HTERT RPE-1 (cell line): Measurements from ENCODE around the gene DCAF10.
"Not testable (repeated sequence)": the region's sequence is repeated elsewhere in the genome, so short reads cannot be mapped to it uniquely, and the experiment has no call there.

Source experiments
- in situ Hi-C: fragments of 300-500 bp; cut with MboI; formaldehyde crosslinking; loops from 4 replicates; pipeline ENCODE4 v1.14.3; 2020; ENCODE audit warnings: low sequenced_read_pairs

The DCAF10 gene, protein sequence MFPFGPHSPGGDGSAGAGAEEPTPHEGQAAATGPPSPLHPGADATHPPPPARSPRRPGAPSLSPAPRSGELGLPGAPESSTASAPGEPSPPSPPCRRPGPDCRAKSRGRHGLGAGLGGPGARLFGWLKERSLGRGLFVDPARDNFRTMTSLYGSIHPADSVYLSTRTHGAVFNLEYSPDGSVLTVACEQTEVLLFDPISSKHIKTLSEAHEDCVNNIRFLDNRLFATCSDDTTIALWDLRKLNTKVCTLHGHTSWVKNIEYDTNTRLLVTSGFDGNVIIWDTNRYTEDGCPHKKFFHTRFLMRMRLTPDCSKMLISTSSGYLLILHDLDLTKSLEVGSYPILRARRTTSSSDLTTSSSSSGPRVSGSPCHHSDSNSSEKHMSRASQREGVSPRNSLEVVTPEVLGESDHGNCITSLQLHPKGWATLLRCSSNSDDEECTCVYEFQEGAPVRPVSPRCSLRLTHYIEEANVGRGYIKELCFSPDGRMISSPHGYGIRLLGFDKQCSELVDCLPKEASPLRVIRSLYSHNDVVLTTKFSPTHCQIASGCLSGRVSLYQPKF

DNA sequence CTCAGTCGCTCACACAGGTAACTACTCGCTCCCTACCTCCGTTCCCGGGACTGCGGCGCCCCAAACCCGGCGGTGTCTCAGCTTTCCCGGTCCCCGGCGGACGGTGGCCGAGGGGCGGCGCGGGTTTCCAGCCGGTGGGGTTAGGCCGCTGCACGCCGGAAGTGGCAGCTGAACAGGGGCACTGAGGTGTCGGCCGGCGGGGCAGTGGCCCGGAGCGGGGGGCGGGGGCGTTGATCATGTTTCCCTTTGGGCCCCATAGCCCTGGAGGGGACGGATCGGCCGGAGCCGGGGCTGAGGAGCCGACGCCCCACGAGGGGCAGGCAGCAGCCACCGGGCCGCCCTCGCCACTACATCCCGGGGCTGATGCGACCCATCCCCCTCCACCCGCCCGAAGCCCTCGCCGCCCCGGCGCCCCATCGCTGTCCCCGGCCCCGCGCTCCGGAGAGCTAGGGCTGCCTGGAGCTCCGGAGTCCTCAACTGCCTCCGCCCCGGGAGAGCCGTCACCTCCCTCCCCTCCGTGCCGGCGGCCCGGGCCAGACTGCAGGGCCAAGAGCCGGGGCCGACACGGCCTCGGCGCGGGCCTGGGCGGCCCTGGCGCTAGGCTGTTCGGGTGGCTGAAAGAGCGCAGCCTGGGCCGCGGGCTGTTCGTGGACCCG, at the start of gene DCAF10:
TSS of gene DCAF10 (plus strand) at position 167 of the 656 bp plus-strand sequence. CDS start at position 237, 70 bp downstream.
- in situ Hi-C loops, result no loop called here

DNA sequence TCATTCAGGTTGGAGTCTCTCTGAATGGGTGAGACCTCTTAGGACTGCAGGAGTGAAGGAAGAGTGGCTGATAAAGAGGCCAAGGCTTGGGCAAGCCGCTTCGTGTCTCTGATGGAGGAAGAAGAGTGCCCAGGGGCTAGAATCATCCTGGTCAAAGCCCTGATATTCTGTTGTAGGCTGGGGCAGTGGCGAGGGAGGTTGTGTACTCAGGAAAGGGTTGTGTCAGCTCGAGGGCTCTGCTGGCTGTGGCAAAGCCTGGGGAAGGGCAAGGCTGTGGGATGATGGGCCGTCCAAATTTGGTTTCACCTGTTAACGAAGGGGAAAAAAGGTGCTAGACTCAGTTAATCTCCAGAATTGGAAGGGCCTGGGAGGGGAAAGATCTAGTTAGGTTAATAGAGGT, 49.4 kb upstream of the DCAF10 start:
- in situ Hi-C loops, result no loop called here

DNA sequence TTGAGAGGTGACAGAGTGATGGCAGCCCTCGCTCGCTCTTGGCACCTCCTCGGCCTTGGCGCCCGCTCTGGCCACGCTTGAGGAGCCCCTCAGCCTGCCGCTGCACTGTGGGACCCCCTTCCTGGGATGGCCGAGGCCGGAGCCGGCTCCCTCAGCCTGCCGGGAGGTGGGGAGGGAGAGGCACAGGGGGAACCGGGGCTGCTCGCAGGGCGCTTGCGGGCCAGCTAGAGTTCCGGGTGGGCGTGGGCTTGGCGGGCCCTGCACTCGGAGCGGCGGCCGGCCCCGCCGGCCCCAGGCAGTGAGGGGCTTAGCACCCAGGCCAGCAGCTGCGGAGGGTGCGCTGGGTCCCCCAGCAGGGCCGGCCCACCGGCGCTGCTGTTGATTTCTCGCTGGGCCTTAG, 48.9 kb upstream of the DCAF10 start:
- in situ Hi-C loops, result not testable (repeated sequence)

DNA sequence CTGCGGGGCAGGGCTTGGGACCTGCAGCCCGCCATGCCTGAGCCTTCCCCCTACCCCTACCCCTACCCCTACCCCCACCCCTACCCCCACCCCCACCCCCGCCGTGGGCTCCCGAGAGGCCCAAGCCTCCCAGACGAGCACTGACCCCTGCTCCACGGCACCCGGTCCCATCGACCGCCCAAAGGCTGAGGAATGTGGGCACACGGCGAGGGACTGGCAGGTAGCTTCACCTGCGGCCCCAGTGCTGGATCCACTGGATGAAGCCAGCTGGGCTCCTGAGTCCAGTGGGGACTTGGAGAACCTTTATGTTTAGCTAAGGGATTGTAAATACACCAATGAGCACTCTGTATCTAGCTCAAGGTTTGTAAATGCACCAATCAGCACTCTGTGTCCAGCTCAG, 48.5 kb upstream of the DCAF10 start:
- in situ Hi-C loops, result not testable (repeated sequence)

DNA sequence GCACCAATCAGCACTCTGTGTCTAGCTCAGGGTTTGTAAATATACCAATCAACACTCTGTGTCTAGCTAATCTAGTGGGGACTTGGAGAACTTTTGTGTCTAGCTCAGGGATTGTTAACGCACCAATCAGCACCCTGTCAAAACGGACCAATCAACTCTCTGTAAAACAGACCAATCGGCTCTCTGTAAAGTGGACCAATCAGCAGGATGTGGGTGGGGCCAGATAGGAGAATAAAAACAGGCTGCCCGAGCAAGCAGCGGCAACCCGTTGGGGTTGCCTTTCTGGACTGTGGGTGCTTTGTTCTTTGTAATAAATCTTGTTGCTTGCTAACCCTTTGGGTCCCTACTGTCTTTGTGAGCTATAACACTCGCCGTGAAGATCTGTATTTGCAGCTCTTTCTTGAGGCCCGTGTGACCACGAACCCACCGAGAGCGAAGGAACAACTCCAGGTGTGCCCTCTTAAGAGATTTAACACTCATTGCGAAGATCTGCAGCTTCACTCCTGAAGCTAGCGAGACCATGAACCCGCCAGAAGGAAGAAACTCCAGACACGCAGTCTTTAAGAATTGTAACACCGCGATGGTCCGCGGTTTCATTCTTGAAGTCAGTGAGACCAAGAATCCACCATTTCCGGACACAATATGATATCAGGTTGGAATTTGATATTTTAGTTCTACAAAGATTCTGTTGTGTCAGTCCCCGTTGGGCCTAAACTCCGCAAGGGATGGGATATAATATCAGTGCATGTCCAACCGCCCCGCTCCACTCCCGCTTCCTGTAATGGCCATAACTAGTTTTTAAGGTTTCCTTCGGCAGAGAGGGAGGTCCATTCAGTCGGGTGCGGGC, 47.7 kb upstream of the DCAF10 start:
- in situ Hi-C loops, result no loop called here

DNA sequence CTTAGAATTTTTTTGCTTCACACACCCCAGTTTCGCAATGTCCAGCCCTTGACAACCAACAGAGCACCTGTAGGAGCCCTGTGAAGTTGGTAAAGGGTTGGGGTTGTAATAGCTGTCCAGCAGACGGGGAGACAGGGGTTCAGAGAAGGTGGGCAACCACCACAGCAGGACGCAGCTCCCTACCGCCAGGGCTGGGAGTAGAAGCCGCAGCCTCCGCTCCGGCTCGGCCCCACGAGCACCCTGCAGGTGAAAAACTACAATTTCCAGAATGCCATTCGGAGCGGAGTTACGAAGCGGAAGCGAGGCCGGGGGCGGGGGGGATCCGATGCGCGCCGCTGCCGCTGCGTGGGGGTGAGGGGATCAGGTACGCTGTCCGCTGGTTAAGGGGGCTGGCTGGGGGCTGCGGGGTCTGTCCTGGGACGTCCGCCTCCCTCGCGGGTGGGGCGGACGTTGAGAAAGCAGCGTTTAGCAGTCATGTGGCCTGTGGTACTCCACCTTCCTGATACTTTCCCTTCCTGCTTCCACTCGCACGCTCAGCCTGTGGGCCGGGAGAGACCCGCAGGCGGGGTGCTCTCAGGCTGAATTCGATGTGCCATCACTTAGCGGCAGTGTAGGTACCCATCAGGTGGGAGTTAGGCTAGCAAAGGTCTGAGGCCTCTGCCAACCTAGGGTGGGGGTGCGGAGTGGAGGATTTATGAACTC, 47.0 kb upstream of the DCAF10 start, which contains the start of gene TRMT10B:
TSS of gene TRMT10B (plus strand) at position 317 of the 702 bp plus-strand sequence. CDS start 8,127 bp downstream, outside the sequence.
- in situ Hi-C loops, result no loop called here

DNA sequence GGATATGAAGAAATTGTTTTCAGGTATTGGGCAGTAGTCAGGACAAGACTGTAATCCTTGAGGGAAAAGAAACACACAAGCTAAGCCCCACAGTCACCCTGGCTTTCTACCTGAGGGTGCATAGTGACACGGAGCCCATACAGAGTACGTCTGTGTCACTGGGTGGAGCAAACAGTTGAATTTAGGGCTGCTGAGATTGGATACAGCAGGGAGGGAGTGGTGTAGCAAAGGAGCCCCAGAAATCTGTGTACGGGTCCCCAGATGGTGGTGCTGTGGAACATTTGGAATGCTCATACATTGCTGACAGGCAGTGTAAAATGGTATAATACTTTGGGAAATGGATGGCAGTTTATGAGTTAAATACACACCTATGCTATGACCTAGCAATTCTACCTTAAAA, 41.9 kb upstream of the DCAF10 start:
- in situ Hi-C loops, result no loop called here

DNA sequence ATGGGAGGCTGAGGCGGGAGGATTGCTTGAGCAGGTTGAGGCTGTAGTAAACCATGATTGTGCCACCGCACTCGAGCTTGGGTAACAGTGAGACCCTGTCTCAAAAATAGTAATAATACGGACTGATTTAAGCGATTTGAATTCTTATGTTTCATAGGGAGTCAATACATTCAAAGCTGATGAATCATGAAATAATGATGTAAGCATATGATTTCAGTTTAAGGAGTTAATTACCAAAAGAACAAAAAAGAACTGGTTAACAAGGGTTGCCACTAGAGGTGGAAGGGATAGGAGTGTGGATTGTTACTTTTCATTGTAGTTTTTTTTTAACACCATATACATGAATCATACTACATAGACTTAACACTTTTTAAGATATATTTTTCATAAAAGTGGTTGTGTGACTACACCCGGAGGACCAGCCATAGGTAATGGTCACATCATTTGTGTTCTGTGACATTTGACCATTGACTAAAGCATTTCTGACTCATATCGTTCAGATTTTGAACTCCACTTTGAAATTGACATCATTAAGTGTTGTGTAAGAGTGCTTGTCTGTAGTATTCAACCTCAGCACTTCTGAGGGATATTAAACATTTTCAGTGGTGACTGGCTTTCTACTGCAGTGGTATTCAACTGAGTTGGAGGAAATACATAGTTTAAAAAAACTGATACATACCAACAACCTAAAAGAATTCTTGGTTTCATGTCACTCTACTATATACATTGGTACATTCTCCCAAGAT, 40.0 kb upstream of the DCAF10 start:
- in situ Hi-C loops, result no loop called here

DNA sequence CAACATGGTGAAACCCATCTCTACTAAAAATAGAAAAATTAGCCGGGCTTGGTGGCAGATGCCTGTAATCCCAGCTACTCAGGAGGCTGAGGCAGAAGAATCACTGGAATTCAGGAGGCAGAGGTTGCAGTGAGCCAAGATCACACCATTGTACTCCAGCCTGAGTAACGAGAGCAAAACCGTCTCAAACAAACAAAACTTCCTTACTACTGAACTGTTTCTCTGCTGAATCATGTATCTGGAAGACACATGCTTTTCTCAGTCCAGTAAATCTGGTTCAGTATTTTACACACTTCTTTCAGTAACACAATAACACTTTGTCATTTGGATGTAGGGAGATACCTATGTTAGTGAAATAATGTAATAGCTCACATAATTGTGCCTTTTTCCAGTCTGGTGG, 39.1 kb upstream of the DCAF10 start:
- in situ Hi-C loops, result no loop called here

DNA sequence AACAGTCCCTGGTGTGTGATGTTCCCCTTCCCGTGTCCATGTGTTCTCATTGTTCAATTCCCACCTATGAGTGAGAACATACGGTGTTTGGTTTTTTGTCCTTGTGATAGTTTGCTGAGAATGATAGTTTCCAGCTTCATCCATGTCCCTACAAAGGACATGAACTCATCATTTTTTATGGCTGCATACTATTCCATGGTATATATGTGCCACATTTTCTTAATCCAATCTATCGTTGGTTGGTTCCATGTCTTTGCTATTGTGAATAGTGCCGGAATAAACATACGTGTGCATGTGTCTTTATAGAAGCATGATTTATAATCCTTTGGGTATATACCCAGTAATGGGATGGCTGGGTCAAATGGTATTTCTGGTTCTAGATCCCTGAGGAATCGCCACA, 35.3 kb upstream of the DCAF10 start:
- in situ Hi-C loops, result not testable (repeated sequence)

DNA sequence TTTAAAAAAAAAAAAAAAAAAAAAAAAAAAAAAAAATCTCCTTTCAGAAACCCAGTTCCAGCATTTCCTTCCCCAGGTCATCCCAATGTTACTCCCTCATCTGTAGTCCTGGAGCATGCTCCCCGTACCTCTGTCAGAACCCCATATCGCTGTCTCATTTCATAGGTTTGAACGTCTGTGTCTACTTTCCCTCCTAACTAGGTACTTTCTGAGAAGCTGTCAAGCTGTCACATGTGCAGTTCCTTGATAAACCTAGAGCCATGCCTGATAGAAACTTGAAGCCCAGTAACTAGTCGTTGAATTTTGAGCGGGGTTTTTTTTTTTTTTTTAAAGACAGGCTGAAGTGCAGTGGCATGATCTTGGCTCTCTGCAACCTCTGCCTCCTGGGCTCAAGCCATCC, 31.3 kb upstream of the DCAF10 start:
- in situ Hi-C loops, result no loop called here

DNA sequence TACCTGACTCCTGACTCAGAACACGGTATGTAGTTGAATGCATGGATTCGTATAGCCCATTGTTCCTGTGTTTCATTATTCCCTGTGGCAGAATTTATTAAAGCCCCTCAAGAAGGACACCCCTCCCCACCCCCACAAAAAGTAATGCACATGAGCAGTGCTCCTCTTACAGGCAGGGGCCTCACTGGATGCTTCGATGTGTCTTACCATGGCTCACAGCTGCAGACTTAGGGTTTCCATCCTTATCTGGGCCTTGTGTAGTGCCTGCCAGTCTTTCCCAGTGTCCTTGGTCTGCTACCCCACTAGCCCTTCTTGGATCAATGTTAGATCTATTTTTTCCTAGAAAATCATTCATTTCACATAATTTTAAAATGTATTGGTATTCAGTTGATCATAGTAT, 30.6 kb upstream of the DCAF10 start:
- in situ Hi-C loops, result no loop called here

DNA sequence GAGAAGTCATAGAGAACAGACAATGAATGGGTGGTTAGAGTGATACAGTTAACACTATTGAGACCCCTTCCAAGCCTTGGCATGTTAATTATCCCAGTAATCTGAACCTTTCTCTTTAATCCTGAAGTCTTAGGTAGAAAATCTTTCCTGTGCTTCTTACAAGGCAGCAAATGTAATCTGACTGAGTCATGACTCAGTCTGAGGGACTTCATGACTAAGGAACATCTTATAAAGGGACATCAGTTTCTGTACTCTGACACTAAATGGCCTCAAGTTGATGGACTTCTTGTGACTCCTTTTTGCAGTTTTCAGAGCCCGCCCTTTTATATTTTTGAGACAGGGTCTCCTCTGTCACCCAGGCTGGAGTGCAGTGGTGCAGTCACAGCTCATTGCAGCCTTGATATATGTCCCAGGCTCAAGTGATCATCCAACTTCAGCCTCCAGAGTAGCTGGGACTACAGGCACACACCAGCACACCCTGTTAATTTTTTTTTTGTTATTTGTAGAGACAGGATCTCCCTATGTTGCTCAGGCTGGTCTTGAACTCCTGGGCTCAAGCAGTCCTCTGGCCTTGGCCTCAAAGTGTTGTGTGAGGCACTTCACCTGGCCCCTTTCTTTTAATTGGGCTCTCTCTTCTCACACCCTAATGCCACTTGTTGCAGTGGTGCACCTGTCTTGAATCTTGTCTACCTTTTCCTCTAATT, 25.2 kb upstream of the DCAF10 start:
- in situ Hi-C loops, result no loop called here

DNA sequence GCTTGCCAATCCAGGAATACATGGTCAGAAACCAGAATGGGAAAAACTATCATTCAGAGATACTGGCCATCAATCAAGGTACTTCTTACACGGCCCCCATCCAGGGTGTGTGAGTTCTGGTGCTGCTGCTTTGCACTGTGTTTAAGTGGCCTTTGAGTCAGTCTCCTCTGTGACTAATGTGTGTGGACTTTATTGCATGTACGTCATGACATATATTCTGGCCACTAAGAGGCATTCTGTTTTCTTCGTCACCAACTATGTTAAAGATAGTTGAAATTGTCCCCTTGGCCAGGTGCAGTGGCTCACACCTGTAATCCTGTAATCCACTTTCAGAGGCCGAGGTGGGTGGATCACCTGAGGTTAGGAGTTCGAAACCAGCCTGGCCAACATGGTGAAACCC, 24.3 kb upstream of the DCAF10 start:
- in situ Hi-C loops, result no loop called here

DNA sequence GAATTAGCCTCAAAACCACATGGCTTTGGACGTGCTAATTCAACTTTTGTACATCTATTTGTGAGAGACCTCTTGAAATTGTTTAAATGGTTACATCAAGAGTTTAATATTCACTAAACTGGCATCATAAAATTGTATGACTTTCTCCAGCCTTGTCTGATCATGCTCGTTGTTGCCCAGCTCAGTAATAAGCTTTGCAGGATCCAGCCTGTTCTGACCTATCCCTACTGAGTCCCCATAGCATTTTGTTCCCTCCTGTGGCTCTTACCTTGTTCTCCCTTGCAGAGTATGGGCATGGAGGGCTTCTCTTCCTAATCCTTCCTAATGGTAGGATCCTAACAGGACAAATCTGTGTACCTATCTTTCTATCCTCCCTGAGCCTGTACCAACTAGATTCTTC, 22.1 kb upstream of the DCAF10 start:
- in situ Hi-C loops, result no loop called here

DNA sequence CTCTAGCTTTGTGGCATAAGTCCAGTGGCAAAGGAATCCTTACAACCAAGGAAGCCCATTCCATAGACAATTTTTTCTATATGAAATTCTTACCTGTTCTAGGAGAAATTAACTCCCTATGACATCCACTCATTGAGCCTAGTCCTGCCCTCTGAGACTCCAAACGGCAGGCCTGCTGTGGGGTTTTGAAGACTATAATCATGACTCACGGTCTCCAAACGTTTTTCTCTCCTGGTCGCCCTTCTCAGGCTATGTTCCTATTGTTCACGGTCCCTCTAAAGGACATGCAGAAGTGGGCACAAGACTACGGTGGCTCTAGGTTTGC, 16.3 kb upstream of the DCAF10 start:
- in situ Hi-C loops, result no loop called here

DNA sequence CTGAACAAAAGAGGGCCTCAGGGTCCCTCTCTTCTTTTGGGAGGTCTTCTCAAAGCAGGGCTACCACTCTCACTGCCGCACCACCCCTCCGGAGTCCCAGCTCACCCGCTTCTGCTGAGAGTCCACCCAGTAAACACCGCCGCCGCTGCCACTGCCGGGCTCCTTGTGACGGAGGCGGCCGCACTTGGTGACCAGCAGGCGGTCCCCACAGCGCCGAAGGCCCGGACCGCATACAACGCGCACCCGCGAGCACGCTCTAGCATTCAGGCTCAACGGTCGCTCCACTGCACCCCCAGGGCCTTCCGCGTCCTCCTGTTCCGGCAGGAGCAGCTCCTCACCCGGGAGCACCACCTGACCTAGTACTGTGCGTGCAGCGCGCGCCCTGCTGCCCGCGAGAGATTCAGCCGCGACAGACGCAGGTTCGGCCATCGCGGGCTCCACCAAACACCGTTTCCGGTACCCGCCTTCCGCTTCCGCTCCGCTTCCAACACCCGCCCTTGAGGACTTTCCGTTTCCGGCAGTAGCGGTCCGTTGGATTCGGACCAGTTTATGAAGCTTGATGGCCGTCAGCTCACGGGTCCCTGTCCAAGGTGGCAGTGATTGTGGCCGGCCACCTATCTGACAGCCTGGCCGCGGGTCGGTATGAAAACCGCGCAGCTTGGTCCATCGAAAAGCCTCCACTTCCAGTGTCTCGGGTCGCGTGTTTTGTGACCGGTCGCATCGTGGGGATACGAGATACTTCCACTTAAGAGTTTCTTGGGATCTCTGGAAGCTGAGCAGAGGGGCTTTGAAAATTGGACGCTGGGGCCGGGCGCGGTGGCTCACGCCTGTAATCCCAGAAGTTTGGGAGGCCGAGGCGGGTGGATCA, 15.7 kb upstream of the DCAF10 start, which contains the start of gene EXOSC3:
TSS of gene EXOSC3 (minus strand) at position 449 of the 868 bp plus-strand sequence. CDS start at position 429, 20 bp downstream.
- in situ Hi-C loops, result no loop called here

DNA sequence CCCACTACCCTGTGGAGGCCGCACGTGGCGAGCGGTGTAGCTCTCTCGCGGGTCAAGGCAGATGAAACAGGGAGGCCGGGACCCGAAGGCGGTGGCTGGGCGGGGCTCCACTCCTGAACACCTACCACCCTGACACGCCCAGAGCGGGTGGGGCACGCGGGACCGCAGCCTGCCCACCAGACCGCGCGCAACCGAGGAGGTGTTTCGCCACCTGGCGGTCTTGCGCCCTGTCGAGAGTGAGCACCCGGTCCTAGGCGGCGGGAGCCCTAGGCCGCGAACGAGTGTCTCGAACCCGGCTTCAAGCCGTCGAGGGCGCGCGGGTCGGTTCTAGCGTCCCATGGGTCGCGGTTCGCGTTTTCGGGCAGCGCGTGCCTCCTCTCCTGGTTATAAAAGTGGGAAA, 13.5 kb upstream of the DCAF10 start:
- in situ Hi-C loops, result no loop called here
